ENCODE data around the gene ZNF397.
A peak's percentile ranks its signal among the peaks of the same experiment; 100 is the strongest.
"Not testable (repeated sequence)": the region's sequence is repeated elsewhere in the genome, so short reads cannot be mapped to it uniquely, and the experiment has no call there.

The ZNF397 gene

GRCh38 chr18:35240664-35241447 is at the start of gene ZNF397:
Gene ZNF397, plus strand, starts transcription at chr18:35241034. Its CDS starts 1,437 bp downstream, at chr18:35242471.
- DNase-seq = peak; percentile 95

DNA sequence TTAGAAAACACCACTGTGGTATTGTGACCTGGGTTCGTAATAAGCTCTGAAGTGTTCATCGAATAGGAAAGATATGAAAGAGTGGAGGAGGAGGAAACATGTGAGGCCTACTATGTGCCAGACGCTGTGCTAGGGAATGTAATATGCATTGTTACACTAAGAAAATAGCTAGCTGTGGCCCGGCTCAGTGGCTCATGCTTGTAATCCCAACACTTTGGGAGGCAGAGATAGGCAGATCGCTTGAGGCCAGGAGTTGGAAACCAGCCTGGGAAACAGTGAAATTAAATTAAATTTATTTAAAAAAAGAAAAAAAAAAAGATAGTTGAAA is 49.2 kb upstream of the ZNF397 start:
- DNase-seq = no peak

- no peak for DNase-seq
Observed at GRCh38 chr18:35192415-35192814, 48.4 kb upstream of the ZNF397 start.

DNA sequence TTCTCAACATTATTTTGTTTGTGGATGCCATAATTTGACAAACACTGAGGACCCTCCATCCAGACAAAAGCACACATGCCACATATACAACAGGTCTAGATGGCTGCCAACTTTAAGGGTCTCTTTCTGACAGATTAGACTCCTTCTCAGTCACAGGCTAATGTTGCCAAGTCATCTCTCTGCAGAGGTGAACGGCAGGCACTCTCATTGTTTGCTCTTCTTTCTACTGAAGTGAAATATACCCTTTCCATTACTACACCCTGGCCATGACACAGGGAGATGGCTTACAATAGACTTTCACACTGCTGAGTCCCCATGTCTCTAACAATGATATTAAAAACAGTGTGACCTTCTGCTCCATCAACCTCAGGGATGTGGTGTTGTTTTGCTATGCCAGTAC is 47.5 kb upstream of the ZNF397 start:
- DNase-seq = no peak

DNA sequence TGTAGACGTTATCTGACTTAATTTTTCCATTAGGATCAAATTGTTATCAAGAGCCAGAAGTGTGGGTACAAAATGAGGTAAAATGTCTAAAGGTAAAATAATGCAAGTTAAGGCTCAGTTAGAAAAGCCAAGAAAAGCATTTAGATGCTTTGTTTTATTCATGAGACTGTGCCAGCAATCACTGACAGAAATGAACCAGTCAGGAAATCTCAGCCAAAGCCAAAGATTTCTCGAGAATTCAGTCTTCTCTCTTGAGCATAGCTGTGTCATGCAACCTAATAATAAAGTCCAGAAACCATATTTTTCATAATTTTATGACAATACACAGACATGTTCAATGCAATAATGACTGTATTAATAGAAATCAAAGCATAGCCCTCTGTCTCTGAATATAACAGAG is 43.5 kb upstream of the ZNF397 start:
- no peak for DNase-seq

DNA sequence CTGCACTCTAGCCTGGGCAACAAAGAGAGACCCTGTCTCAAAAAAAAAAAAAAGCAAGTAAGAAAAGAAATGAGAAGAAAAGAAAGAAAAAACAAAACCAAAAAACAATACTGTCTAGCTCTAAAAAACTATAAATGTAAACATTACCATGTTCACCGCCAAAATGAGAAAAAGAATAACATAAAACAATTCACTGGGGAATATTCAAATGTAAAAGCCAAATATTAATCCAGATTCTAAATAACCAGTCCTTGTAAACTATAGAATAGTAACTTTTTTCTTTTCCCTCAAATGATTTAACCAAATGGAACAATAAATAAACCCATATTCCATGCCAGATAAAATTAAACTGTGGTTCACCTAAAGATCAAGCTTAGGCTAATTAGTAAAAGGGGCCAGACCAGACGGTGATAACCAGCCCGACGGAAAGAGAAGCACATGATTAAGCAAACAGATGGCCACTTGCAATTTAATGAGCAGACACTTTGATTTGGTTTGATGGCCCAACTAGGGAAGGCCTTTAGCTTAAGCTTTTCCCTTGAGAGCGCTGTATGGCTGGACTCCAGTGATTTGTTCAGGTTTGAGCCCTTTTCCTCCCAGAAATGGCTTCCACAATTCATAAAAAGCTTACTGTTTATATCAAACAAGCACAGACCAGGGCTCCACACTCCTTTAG is 39.4 kb upstream of the ZNF397 start:
- DNase-seq = no peak

DNA sequence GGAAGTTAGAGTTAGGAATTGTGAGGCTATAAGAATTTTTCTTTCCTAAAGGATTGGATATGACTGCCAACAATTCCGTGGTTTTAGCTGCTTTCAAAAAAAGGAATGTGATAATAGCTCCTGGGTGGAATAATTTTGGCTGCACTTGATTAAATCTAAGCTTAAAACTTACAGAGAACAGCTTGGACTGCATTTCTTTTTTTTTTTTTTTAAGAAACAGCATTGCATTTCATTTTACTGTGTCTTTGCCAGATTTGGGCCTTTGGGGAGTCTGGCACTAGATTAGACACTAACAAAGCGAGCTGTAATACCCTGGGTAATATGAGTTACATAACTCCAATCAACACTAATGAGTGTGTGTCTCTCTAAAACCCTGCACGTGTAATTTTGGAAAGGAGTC is 37.8 kb upstream of the ZNF397 start:
- no peak for DNase-seq

DNA sequence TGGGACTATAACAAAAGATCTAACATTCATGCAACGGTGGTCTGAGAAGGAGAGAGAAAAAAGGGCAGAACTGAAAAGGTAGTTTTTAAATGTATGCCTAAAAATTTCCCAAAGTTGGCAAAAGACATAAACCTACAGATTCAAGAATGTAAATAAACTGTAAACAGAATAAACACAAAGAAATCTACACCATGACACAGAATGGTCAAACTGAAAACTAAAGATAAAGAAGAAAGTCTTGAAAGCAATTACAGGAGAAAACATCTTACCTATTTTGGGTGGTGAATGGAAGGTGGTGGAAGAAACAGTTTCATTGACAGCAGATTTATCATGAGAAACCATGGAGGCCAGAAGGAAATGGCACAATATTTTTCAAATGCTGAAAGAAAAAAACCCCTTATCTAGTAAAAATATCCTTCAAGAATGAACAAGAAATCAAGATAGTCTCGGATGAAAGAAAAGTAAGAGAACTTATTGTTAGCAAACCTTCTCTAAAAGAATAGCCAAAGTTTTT is 35.6 kb upstream of the ZNF397 start:
- no peak for DNase-seq

GRCh38 chr18:35205746-35206458 is 34.9 kb upstream of the ZNF397 start:
- DNase-seq = not testable (repeated sequence)

DNA sequence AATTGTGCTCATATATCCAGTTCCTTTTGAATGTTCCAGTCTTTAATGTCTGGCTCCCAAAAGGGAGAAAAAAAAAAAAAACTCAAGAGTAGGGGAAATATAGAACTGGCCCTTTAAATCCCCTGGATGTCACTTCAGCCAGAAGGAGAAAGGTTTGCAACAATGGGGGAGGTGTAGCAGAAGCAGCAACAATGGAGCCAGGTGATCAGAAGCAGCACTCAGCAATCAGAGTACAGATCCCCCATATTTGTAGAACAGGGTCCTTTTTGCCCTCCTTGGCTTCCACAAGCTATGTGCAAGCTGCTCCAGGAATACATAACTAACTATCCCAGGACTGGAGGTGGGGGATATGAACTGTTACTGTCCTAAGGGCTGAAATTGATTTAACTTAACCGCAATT is 25.8 kb upstream of the ZNF397 start:
- no peak for DNase-seq

- DNase-seq = not testable (repeated sequence)
Observed at GRCh38 chr18:35216611-35217010, 24.2 kb upstream of the ZNF397 start.

DNA sequence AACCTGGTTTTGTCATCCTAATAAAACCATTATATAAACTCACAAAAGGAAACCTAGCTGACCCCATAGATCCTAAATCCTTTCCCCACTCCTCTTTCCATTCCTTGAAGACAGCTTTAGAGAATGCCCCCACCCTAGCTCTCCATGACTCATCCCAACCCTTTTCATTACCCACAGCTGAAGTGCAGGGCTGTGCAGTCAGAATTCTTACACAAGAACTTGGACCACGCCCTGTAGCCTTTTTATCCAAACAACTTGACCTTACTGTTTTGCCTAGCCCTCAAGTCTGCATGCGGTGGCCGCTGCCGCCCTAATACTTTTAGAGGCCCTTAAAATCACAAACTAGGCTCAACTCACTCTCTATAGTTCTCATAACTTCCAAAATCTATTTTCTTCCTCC is 21.5 kb upstream of the ZNF397 start:
- DNase-seq = not testable (repeated sequence)

- no peak for DNase-seq
Observed at GRCh38 chr18:35220424-35220823, 20.4 kb upstream of the ZNF397 start.

DNA sequence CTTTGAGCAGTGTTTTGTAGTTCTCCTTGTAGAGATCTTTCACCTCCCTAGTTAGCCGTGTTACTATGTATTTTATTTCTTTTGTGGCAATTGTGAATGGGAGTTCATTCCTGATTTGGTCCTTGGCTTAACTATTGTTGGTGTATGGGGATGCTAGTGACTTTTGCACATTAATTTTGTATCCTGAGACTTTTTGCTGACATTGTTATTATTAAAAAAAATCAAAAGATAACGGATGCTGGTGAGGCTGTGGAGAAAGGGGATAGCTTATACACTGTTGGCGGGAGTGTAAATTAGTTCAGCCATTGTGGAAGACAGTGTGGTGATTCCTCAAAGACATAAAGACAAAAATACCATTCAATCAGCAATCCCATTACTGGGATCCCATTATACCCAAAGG is 17.0 kb upstream of the ZNF397 start:
- no peak for DNase-seq

GRCh38 chr18:35227254-35227653 is 13.6 kb upstream of the ZNF397 start:
- DNase-seq = no peak

- DNase-seq = peak; percentile 26
Observed at GRCh38 chr18:35231052-35231451, 9.8 kb upstream of the ZNF397 start.

DNA sequence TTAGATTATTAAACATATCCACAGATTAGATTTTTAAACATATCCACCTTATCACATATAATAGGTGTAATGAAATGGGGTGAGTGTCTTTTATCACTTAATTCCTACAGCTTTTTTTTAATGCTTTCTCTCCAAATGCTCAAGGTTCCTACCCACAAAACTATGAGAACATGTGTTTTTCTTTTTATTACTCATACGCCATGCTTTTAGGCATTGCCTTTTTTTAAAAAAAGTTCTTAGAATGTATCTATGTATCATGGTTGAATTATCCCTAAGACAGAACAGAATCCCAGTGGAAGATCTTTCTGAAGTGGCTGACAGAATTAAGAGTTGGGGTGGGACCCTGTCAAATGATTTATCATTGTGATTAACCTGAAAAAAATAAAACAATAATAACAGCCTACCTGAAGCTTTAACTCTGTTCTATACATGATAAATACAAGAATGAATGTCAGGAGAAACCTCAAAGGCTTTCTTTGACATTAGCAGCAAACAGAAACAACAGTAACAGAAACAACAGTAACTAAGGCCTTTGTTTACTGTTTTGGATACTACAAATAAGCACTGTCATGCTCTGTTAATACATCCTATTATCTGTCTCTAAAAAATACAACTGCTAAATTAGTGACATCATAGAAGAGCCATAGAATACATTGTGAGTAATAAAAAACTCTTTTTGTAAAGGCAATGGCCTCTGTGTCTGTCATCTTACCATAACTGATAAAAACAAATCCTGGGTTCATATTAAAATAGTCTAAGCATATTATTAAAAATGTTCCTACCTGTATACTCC is 4.1 kb upstream of the ZNF397 start:
- DNase-seq = peak; percentile 19

DNA sequence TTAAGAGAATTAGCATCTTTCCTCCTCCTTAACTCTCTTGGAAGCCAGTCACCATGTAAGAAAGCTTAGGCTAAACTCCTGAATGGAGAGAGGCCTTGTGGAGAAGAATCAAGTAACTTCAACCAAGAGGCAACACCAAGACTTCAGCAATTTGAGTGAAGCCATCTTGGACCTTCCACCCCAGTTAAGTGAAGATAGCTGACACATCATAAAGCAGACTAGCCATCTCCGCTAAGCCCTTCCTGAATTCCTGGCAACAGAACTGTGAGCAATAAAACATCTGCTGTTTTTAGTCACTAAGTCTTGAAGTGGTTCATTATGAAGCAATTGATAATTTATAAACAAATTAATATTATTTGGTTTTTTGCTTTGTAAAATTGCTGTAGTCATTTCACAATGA is 1.5 kb upstream of the ZNF397 start:
- DNase-seq = no peak

DNA sequence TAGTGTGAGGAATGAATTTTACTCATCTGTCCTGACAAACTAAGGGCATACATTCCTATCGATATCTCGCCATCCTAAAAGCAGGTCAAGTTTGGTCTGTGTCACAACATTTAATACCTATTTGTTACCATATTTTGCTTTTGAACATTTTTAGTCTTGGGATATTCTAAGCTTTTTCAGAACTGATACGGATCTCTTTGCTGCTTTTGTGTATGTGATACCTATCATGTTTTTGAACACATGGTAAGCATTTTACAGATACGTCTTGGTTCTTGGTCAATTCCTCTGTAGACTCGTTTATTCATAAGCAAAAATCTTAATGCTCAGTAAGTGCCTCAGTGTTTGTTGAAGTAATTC is 592 bp downstream of the ZNF397 start:
- DNase-seq = no peak

DNA sequence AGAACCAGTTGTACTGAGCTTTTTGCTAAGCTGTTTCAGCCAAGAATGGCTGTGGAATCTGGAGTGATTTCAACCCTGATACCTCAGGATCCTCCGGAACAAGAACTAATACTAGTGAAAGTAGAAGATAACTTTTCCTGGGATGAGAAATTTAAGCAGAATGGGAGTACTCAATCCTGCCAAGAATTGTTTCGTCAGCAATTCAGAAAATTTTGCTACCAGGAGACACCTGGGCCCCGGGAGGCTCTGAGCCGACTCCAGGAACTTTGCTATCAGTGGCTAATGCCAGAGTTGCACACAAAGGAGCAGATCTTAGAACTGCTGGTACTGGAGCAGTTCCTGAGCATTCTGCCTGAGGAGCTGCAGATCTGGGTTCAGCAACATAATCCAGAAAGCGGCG is 1.6 kb downstream of the ZNF397 start:
- no peak for DNase-seq

DNA sequence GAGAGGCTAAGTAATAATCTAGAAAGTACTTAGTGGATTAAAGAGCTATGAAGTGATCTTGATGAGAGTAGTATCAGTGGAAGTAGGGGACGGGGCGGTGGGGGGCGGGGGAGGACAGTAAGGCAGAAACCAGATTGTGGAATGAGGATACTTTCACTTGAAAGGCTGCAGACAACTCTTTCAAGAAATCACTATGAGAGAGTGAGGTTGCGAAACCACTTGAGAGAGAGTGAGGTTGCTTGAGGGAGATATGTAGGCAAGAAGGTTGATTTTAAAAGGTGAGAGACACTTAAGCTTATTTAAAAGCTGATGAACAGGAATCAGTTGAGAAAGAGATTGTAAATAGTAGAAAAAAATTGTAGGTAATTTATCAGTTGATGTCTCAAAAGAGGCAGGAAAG is 3.8 kb downstream of the ZNF397 start:
- no peak for DNase-seq

- DNase-seq = no peak
Observed at GRCh38 chr18:35245719-35246317, 5.0 kb downstream of the ZNF397 start.

DNA sequence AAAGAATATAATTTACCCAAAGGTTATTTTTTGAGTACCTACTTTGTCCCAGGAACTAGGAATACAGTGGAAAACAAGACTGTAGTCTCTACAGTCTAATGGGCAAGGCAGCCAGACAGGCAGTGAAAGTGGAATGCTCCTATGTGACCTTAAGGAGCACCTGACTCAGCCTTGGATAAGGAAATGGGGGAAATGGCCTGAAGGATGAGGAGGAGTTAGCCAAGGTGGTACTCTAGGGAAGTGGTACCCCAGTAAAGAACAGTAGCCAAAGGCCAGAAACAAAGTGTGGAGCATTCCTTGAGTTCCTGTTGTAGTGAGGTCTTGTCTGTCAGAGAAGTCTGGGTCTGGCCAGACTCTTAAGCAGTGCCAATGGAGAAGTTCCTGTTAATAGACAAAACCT is 6.0 kb downstream of the ZNF397 start:
- no peak for DNase-seq
